Endothelial cell of umbilical vein (primary cell): ENCODE measurements around the gene TSPOAP1. TPM values are rescaled to one million over a fixed set of nuclear protein-coding genes. Genes with fewer than 3 reads are reported as not detected.

Source experiments
- BruUV-seq: library from RNA; stranded (reverse); fragments of 400-500 nt; replicated peaks from 2 replicates; lab custom pipeline; 2021; lab: Mats Ljungman, UMichigan
- CTCF ChIA-PET: fragments of 300-600, 350-600 bp; sonication (Branson Sonifier 250); formaldehyde crosslinking; loops from one replicate; lab custom pipeline; 2021; ENCODE audit warnings: antibody characterized with exemption, inconsistent platforms; lab: Charles Lee
- POLR2A ChIA-PET: fragments of 300-600, 350-600 bp; sonication (Branson Sonifier 250); formaldehyde crosslinking; loops from one replicate; lab custom pipeline; 2021; ENCODE audit warnings: antibody characterized with exemption, inconsistent platforms; lab: Charles Lee
- DNase-seq: peaks from one replicate; pipeline ENCODE4 v3.0.0-alpha.2; 2011; ENCODE audit warnings: low read depth, low spot score
- FAIRE-seq: peaks from 2 replicates; lab custom pipeline; 2011; peaks lifted over from hg19 to GRCh38; lab: Jason Lieb, UNC
- H2AFZ ChIP-seq: 2 replicates; pipeline ENCODE4 v1.6.0; 2012; ENCODE audit warnings: low read depth, low read length, control low read depth, inconsistent platforms
- H3K27ac ChIP-seq: 2 replicates; pipeline ENCODE4 v1.5.1; 2011; ENCODE audit warnings: low read depth, mild to moderate bottlenecking, control low read depth, low read length, moderate library complexity; ENCODE audit not compliant: insufficient read depth
- H3K27me3 ChIP-seq, 2 experiments: 2 replicates each; pipeline versions ENCODE4 v1.6.0 to v1.6.1; 2011; ENCODE audit warnings: low read length in 2 of 2, mixed read lengths in 1 of 2; ENCODE audit not compliant: control insufficient read depth in 2 of 2, insufficient read depth in 2 of 2
- H3K36me3 ChIP-seq, 2 experiments: 2 replicates in 1 of 2; 3 replicates in 1 of 2; pipeline ENCODE4 v1.5.1; 2011; ENCODE audit warnings: low read length in 2 of 2, mild to moderate bottlenecking in 1 of 2, moderate library complexity in 1 of 2; ENCODE audit not compliant: control insufficient read depth in 2 of 2, insufficient read depth in 2 of 2; ENCODE audit errors: extremely low read depth in 1 of 2
- H3K4me1 ChIP-seq: 3 replicates; pipeline ENCODE4 v1.5.1; 2011; ENCODE audit warnings: mild to moderate bottlenecking, low read length; ENCODE audit not compliant: control insufficient read depth, insufficient read depth; ENCODE audit errors: extremely low read depth
- H3K4me2 ChIP-seq: 2 replicates; pipeline ENCODE4 v1.6.1; 2011; ENCODE audit warnings: low read length, control low read depth, mixed read lengths; ENCODE audit not compliant: insufficient read depth
- H3K4me3 ChIP-seq, 3 experiments: fragments of 200-600 bp in 1 of 3; sonication (generic), shearing (Covaris generic) in 1 of 3; replicated peaks in 1 of 3; 2 replicates each; pipeline ENCODE4 v1.5.1; 2011 to 2016; ENCODE audit warnings: control low read depth in 3 of 3, low read length in 3 of 3, mild to moderate bottlenecking in 2 of 3, inconsistent platforms in 1 of 3, low read depth in 1 of 3, moderate library complexity in 1 of 3; ENCODE audit not compliant: insufficient read depth in 1 of 3
- H3K79me2 ChIP-seq: 2 replicates; pipeline ENCODE4 v1.6.0; 2012; ENCODE audit warnings: low read length, inconsistent platforms; ENCODE audit not compliant: control insufficient read depth, insufficient read depth
- H3K9ac ChIP-seq: replicated peaks from 2 replicates; pipeline ENCODE3; 2011; ENCODE audit warnings: low read length, control low read depth; ENCODE audit not compliant: insufficient read depth; ENCODE audit errors: extremely low read depth
- H3K9me1 ChIP-seq: replicated peaks from 3 replicates; pipeline ENCODE4 v1.6.0; 2011; ENCODE audit warnings: mild to moderate bottlenecking, low read length; ENCODE audit not compliant: control insufficient read depth, insufficient read depth; ENCODE audit errors: extremely low read depth
- H3K9me3 ChIP-seq: replicated peaks from 2 replicates; pipeline ENCODE4 v1.5.1; 2012; ENCODE audit warnings: low read length, inconsistent platforms; ENCODE audit not compliant: control insufficient read depth, insufficient read depth
- H4K20me1 ChIP-seq: replicated peaks from 2 replicates; pipeline ENCODE3; 2011; ENCODE audit warnings: mild to moderate bottlenecking, low read length; ENCODE audit not compliant: control insufficient read depth, insufficient read depth; ENCODE audit errors: extremely low read depth
- CTCF ChIP-seq, 2 donors: IDR thresholded peaks; 1 replicate in 1 of 2; 2 replicates in 1 of 2; pipeline ENCODE4 v1.5.1; 2011; ENCODE audit warnings: low read length in 2 of 2, mild to moderate bottlenecking in 2 of 2, moderate library complexity in 2 of 2, control low read depth in 1 of 2, inconsistent platforms in 1 of 2, low read depth in 1 of 2; ENCODE audit not compliant: insufficient read depth in 1 of 2; ENCODE audit errors: extremely low read depth in 1 of 2
- EZH2 ChIP-seq: IDR thresholded peaks from 2 replicates; pipeline ENCODE4 v1.6.1; 2012; ENCODE audit warnings: borderline replicate concordance, low read depth, mild to moderate bottlenecking, moderate library complexity, low read length, inconsistent platforms; ENCODE audit not compliant: severe bottlenecking
- FOS ChIP-seq: IDR thresholded peaks from 2 replicates; pipeline ENCODE4 v1.6.1; 2011; ENCODE audit warnings: mild to moderate bottlenecking, low read length, moderate library complexity, borderline replicate concordance; ENCODE audit not compliant: insufficient read depth
- GATA2 ChIP-seq: IDR thresholded peaks from 2 replicates; pipeline ENCODE4 v1.7.0; 2011; ENCODE audit warnings: low read depth, mild to moderate bottlenecking, moderate library complexity, mixed read lengths, low read length; ENCODE audit not compliant: insufficient read length, insufficient read depth
- MYC ChIP-seq: IDR thresholded peaks from one replicate; pipeline ENCODE4 v1.6.1; 2011; ENCODE audit warnings: mild to moderate bottlenecking, low read depth, low read length
- POLR2A ChIP-seq: IDR thresholded peaks from 2 replicates; pipeline ENCODE4 v1.6.1; 2012; ENCODE audit warnings: low read depth, mild to moderate bottlenecking, control low read depth, low read length
- POLR2AphosphoS5 ChIP-seq: IDR thresholded peaks from 2 replicates; pipeline ENCODE4 v1.6.1; 2012; ENCODE audit warnings: low read depth, mild to moderate bottlenecking, control low read depth, low read length, moderate library complexity; ENCODE audit not compliant: insufficient read depth
- dilution Hi-C: fragments of 300-500 bp; cut with MboI; formaldehyde crosslinking; loops from one replicate; pipeline ENCODE4 v1.15.0; 2019; ENCODE audit warnings: low sequenced_read_pairs; ENCODE audit not compliant: extremely low pct_ligation_motif_present
- intact Hi-C: fragments of 100-400 bp; cut with micrococcal nuclease; formaldehyde crosslinking; loops from one replicate; pipeline ENCODE4 v1.10.0; 2022
- polyA plus RNA-seq, 4 experiments: library from polyadenylated mRNA; depleted of rRNA in 3 of 4; stranded (reverse) in 3 of 4; unstranded in 1 of 4; fragments of >200 nt; gene quantifications; 2 replicates each; pipeline versions ENCODE4 v1.2.1 to v1.2.3, GENCODE V29; 2011 to 2012; ENCODE audit warnings: missing spikeins in 1 of 4
- total RNA-seq: library from RNA; stranded (reverse); gene quantifications from 2 replicates; pipeline ENCODE4 v1.2.3, GENCODE V29; 2021
- TF ChIP-seq, protein P1 (sequence below): IDR thresholded peaks from 2 replicates; pipeline ENCODE4 v1.6.1; 2011; ENCODE audit not compliant: insufficient read depth, insufficient read length

TSPOAP1 gene
- total and polyA plus RNA-seq, 2 donors (not counting 3 experiments of a cell fraction or from before 2014, with no cell fraction given), result not detected

DNA sequence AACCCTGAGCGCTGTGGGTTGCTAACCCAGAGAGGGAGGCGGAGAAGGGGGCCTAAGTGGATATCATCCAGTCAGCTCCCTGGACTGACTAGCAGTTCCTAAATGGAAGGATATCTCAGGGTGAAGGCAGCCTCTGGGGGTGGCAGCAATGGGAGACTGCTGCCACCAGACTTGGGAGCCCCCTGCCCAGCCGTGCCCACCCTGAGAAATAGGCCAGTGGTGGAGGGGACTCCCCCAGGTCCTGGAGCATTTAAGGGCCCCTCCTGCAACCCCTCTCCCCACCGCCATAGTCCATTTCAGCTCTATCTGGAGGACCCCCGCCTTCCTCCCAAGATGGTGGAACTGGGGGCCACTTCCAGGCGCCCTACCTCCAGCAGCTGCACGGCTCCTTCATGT lies 8.4 kb downstream of the TSPOAP1 start:
- H3K4me2 ChIP-seq, result no peak overlapping the region
- CTCF ChIA-PET, result interaction anchor here (1.7 kb wide), 1 partner anchor 97 kb away, joined by 6 read pairs; the partner anchor contains the start of gene RNF43
- H3K9me1 ChIP-seq, result no peaks in the 10 kb centered on the region
- POLR2A ChIA-PET, result no interaction called here
- no peaks in the 10 kb centered on the region for H3K36me3 ChIP-seq
- DNase-seq (no peak), FAIRE-seq (no peak)
- H3K4me3 ChIP-seq, result no peak overlapping the region
- no peaks in the 10 kb centered on the region for H3K4me1 ChIP-seq
- H3K9ac ChIP-seq, result no peak overlapping the region
- intact Hi-C loops, result no loop called here
- no peaks in the 10 kb centered on the region for H4K20me1 ChIP-seq
- no TSS peak for BruUV-seq
- dilution Hi-C loops, result no loop called here
- TF ChIP-seq, protein P1, sequence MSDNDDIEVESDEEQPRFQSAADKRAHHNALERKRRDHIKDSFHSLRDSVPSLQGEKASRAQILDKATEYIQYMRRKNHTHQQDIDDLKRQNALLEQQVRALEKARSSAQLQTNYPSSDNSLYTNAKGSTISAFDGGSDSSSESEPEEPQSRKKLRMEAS, result no peak
- TF ChIP-seq EZH2 (no peak), FOS (no peak)
- no peak overlapping the region for H2AFZ ChIP-seq
- no peaks in the 10 kb centered on the region for H3K79me2 ChIP-seq
- no peak overlapping the region for H3K27ac ChIP-seq
- H3K9me3 ChIP-seq, result no peaks in the 10 kb centered on the region
- H3K27me3 ChIP-seq, result peaks cover 18 to 21% of the 10 kb centered on the region in 2 experiments

- POLR2A ChIA-PET, result no interaction called here
- intact Hi-C loops, result no loop called here
These were observed 9.1 kb downstream of the TSPOAP1 start for GRCh38 chr17:58319173-58320162.

More at GRCh38 chr17:58319173-58320162, 9.1 kb downstream of the TSPOAP1 start:
- Histone ChIP-seq H3K9me3 (no peaks in the 10 kb centered on the region), H4K20me1 (no peaks in the 10 kb centered on the region), H3K27me3 (peaks cover 11 to 14% of the 10 kb centered on the region in 2 experiments), H3K9ac (no peak overlapping the region), H3K4me3 (no peak overlapping the region), H3K4me2 (no peak overlapping the region), H2AFZ (no peak overlapping the region), H3K36me3 (no peaks in the 10 kb centered on the region), H3K9me1 (no peaks in the 10 kb centered on the region), H3K4me1 (no peaks in the 10 kb centered on the region), H3K27ac (no peak overlapping the region), H3K79me2 (no peaks in the 10 kb centered on the region)
- CTCF ChIA-PET, result interaction anchor here (0.6 to 5.6 kb wide), 3 partner anchors 54 to 120 kb away, joined by 3 to 79 read pairs (median 3); partner anchors contain the start of gene RNF43
- FAIRE-seq (no peak), DNase-seq (no peak)
- BruUV-seq, result no TSS peak
- dilution Hi-C loops, result no loop called here
- TF ChIP-seq POLR2AphosphoS5, result no peak
- TF ChIP-seq EZH2, result no peak
- TF ChIP-seq MYC, result no peak
- no peak for TF ChIP-seq POLR2A
- no peak for TF ChIP-seq GATA2
- no peak for TF ChIP-seq FOS
- TF ChIP-seq, protein P1, result no peak
- no peak for TF ChIP-seq CTCF (IDR thresholded peaks at IDR 0.05; ENCODE audit: extremely low read depth in 1 of 2, insufficient read depth in 1 of 2, low read depth in 1 of 2, low read length in 2 of 2)
